WTC11 (cell line): ENCODE data around the gene MARK3. TPM values are rescaled to one million over a fixed set of nuclear protein-coding genes. Genes with fewer than 3 reads are reported as not detected.

Source experiments
- ATAC-seq: fragments of 200-7000 bp; cut with Tn5 transposase; 2 replicates; pipeline ENCODE4 v1.10.0; 2021; ENCODE audit warnings: mild to moderate bottlenecking, moderate library complexity
- CTCF ChIA-PET: fragments of 300-600 bp; sonication (Branson Sonifier 250); formaldehyde crosslinking; loops from one replicate; lab custom pipeline; 2021; ENCODE audit warnings: antibody characterized with exemption; lab: Charles Lee
- POLR2A ChIA-PET: fragments of 350-600 bp; sonication (Branson Sonifier 250); formaldehyde crosslinking; loops from one replicate; lab custom pipeline; 2021; ENCODE audit warnings: antibody characterized with exemption; lab: Charles Lee
- DNase-seq: peaks from one replicate; pipeline ENCODE4 v3.0.0; 2021; ENCODE audit warnings: low spot score
- H3K27ac Mint-ChIP-seq: 2 replicates; pipeline ENCODE4 v1.8.0; 2021; ENCODE audit warnings: mixed read lengths
- H3K27me3 Mint-ChIP-seq: 2 replicates; pipeline ENCODE4 v1.8.0; 2021; ENCODE audit warnings: low read depth, mild to moderate bottlenecking, moderate library complexity, mixed read lengths
- H3K36me3 Mint-ChIP-seq: 2 replicates; pipeline ENCODE4 v1.8.0; 2021; ENCODE audit warnings: mixed read lengths
- H3K4me1 Mint-ChIP-seq: 2 replicates; pipeline ENCODE4 v1.8.0; 2022; ENCODE audit warnings: mixed read lengths
- H3K4me3 Mint-ChIP-seq: 2 replicates; pipeline ENCODE4 v1.8.0; 2021; ENCODE audit warnings: mild to moderate bottlenecking, moderate library complexity, mixed read lengths
- H3K9me3 Mint-ChIP-seq: 2 replicates; pipeline ENCODE4 v1.8.0; 2021; ENCODE audit warnings: mixed read lengths
- CDX4 ChIP-seq: fragments of 250-450 bp; sonication (Bioruptor Pico); IDR thresholded peaks from 2 replicates; pipeline ENCODE4 v1.9.0; 2021; ENCODE audit warnings: moderate library complexity, mild to moderate bottlenecking, inconsistent platforms, borderline replicate concordance
- CREB1 ChIP-seq: sonication (generic); formaldehyde crosslinking; IDR thresholded peaks from 2 replicates; pipeline ENCODE4 v1.8.0; 2023; ENCODE audit warnings: mild to moderate bottlenecking, missing genetic modification reagents
- CREM ChIP-seq: sonication (generic); formaldehyde crosslinking; IDR thresholded peaks from 2 replicates; pipeline ENCODE4 v1.8.1; 2022; ENCODE audit warnings: mild to moderate bottlenecking, missing genetic modification reagents, moderate library complexity
- CTCF ChIP-seq: fragments of 200-600 bp; IDR thresholded peaks from 2 replicates; pipeline ENCODE4 v1.8.0; 2022; ENCODE audit warnings: antibody characterized with exemption
- FOXJ3 ChIP-seq: sonication (generic); formaldehyde crosslinking; IDR thresholded peaks from 2 replicates; pipeline ENCODE4 v1.9.0; 2021; ENCODE audit warnings: missing genetic modification reagents, mild to moderate bottlenecking, borderline replicate concordance
- GTF2I ChIP-seq: fragments of 250-450 bp; sonication (Bioruptor Pico); conservative IDR thresholded peaks from 2 replicates; pipeline ENCODE4 v1.4.0; 2021; ENCODE audit warnings: mild to moderate bottlenecking
- IRF1 ChIP-seq: sonication (generic); formaldehyde crosslinking; IDR thresholded peaks from 2 replicates; pipeline ENCODE4 v1.8.0; 2023; ENCODE audit warnings: missing genetic modification reagents
- MLX ChIP-seq: sonication (generic); formaldehyde crosslinking; IDR thresholded peaks from 2 replicates; pipeline ENCODE4 v1.8.1; 2023; ENCODE audit warnings: mild to moderate bottlenecking, missing genetic modification reagents, moderate library complexity
- MYBL2 ChIP-seq: sonication (generic); formaldehyde crosslinking; IDR thresholded peaks from 2 replicates; pipeline ENCODE4 v1.8.1; 2023; ENCODE audit warnings: mild to moderate bottlenecking, moderate library complexity, missing genetic modification reagents
- RORB ChIP-seq: fragments of 250-450 bp; sonication (Bioruptor Pico); IDR thresholded peaks from 2 replicates; pipeline ENCODE4 v1.9.0; 2021; ENCODE audit warnings: mild to moderate bottlenecking
- TCF7 ChIP-seq: sonication (generic); formaldehyde crosslinking; IDR thresholded peaks from 2 replicates; pipeline ENCODE4 v1.8.0; 2022; ENCODE audit warnings: mild to moderate bottlenecking, low read depth, missing genetic modification reagents, moderate library complexity
- ZMAT4 ChIP-seq: fragments of 250-450 bp; sonication (Bioruptor Pico); IDR thresholded peaks from 2 replicates; pipeline ENCODE4 v1.9.0; 2021; ENCODE audit warnings: mild to moderate bottlenecking
- ZNF121 ChIP-seq: sonication (generic); formaldehyde crosslinking; IDR thresholded peaks from 2 replicates; pipeline ENCODE4 v1.8.0; 2023; ENCODE audit warnings: missing genetic modification reagents
- ZNF396 ChIP-seq: fragments of 250-450 bp; sonication (Bioruptor Pico); IDR thresholded peaks from 2 replicates; pipeline ENCODE4 v1.8.0; 2021; ENCODE audit warnings: mild to moderate bottlenecking, moderate library complexity, borderline replicate concordance
- ZNF416 ChIP-seq: fragments of 250-450 bp; sonication (Bioruptor Pico); IDR thresholded peaks from 2 replicates; pipeline ENCODE4 v1.9.0; 2021; ENCODE audit warnings: mild to moderate bottlenecking, inconsistent platforms
- ZNF423 ChIP-seq: fragments of 250-450 bp; sonication (Bioruptor Pico); IDR thresholded peaks from 2 replicates; pipeline ENCODE4 v2.1.2; 2022; ENCODE audit warnings: mild to moderate bottlenecking, moderate library complexity
- ZSCAN18 ChIP-seq: fragments of 250-450 bp; sonication (Bioruptor Pico); IDR thresholded peaks from 2 replicates; pipeline ENCODE4 v2.1.2; 2022; ENCODE audit warnings: mild to moderate bottlenecking, moderate library complexity
- total RNA-seq: library from RNA; stranded (reverse); gene quantifications from 3 replicates; pipeline ENCODE4 v1.2.3, GENCODE V29; 2021
- TF ChIP-seq, protein P1 (sequence below): sonication (generic); formaldehyde crosslinking; IDR thresholded peaks from 2 replicates; pipeline ENCODE4 v1.8.1; 2023; ENCODE audit warnings: mild to moderate bottlenecking, missing genetic modification reagents
- TF ChIP-seq, protein P2 (sequence below): sonication (generic); formaldehyde crosslinking; IDR thresholded peaks from 2 replicates; pipeline ENCODE4 v1.8.1; 2023; ENCODE audit warnings: mild to moderate bottlenecking, missing genetic modification reagents, moderate library complexity

Gene MARK3
- total RNA-seq, 1 experiment from 2014 or later, result 93.7 TPM

GRCh38 chr14:103535891-103536565 is 150.8 kb downstream of the MARK3 start:
- no peaks in the 10 kb centered on the region for H3K4me1 Mint-ChIP-seq
- H3K27me3 Mint-ChIP-seq, result peaks cover 11% of the 10 kb centered on the region
- no peak overlapping the region for H3K4me3 Mint-ChIP-seq
- TF ChIP-seq ZNF423 (CRISPR knock-in tag) (no peak), CTCF (no peak), ZSCAN18 (CRISPR knock-in tag) (no peak), ZNF416 (CRISPR knock-in tag) (no peak), ZNF396 (CRISPR knock-in tag) (no peak), MLX (CRISPR knock-in tag) (no peak), FOXJ3 (no peak), CDX4 (no peak), CREM (no peak), GTF2I (no peak), MYBL2 (CRISPR knock-in tag) (no peak), RORB (CRISPR knock-in tag) (no peak), IRF1 (CRISPR knock-in tag) (no peak), TCF7 (CRISPR knock-in tag) (no peak), CREB1 (CRISPR knock-in tag) (no peak), ZMAT4 (CRISPR knock-in tag) (no peak), ZNF121 (no peak)
- TF ChIP-seq, protein P1, sequence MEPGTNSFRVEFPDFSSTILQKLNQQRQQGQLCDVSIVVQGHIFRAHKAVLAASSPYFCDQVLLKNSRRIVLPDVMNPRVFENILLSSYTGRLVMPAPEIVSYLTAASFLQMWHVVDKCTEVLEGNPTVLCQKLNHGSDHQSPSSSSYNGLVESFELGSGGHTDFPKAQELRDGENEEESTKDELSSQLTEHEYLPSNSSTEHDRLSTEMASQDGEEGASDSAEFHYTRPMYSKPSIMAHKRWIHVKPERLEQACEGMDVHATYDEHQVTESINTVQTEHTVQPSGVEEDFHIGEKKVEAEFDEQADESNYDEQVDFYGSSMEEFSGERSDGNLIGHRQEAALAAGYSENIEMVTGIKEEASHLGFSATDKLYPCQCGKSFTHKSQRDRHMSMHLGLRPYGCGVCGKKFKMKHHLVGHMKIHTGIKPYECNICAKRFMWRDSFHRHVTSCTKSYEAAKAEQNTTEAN (CRISPR knock-in tag), result no peak
- TF ChIP-seq, protein P2, sequence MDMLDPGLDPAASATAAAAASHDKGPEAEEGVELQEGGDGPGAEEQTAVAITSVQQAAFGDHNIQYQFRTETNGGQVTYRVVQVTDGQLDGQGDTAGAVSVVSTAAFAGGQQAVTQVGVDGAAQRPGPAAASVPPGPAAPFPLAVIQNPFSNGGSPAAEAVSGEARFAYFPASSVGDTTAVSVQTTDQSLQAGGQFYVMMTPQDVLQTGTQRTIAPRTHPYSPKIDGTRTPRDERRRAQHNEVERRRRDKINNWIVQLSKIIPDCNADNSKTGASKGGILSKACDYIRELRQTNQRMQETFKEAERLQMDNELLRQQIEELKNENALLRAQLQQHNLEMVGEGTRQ (CRISPR knock-in tag), result no peak
- no peaks in the 10 kb centered on the region for H3K9me3 Mint-ChIP-seq
- ChIA-PET CTCF (interaction anchor here (1.8 to 21.0 kb wide), 2 partner anchors 11 to 17 kb away, joined by 8 to 455 read pairs; partner anchors contain the start of gene CKB), POLR2A (no interaction called here)
- H3K27ac Mint-ChIP-seq, result no peak overlapping the region
- ATAC-seq, result no peak
- no peak for DNase-seq
- H3K36me3 Mint-ChIP-seq, result no peaks in the 10 kb centered on the region
